HepG2 (cell line): ENCODE data around the gene CCL3.

Experiments used
- ATF1 ChIP-seq: IDR thresholded peaks from 2 replicates; pipeline ENCODE4 v1.6.1; 2016; ENCODE audit warnings: mild to moderate bottlenecking, control low read depth
- CEBPB ChIP-seq: IDR thresholded peaks from 2 replicates; pipeline ENCODE4 v1.6.1; 2011; ENCODE audit warnings: low read depth, low read length, improper control_type of control experiment, borderline replicate concordance
- CREB1 ChIP-seq, 2 experiments: fragments of 450-650 bp in 1 of 2; IDR thresholded peaks; 2 replicates each; pipeline ENCODE4 v1.6.1; 2016 to 2017; ENCODE audit warnings: control low read depth in 1 of 2, mild to moderate bottlenecking in 1 of 2, missing compliant biosample characterization in 1 of 2, missing genetic modification characterization in 1 of 2
- CTCF ChIP-seq: sonication (generic); formaldehyde crosslinking; IDR thresholded peaks from 2 replicates; pipeline ENCODE4 v1.5.0; 2020; ENCODE audit warnings: mild to moderate bottlenecking, missing genetic modification reagents, moderate library complexity
- EP300 ChIP-seq, 3 experiments: sonication (generic) in 1 of 3; formaldehyde crosslinking in 1 of 3; IDR thresholded peaks; 2 replicates each; pipeline versions ENCODE4 v1.5.1 to v1.6.1; 2011 to 2020; ENCODE audit warnings: low read depth in 2 of 3, low read length in 2 of 3, borderline replicate concordance in 1 of 3, improper control_type of control experiment in 1 of 3, mild to moderate bottlenecking in 1 of 3, missing genetic modification reagents in 1 of 3, moderate library complexity in 1 of 3
- HOXA5 ChIP-seq: sonication (generic); formaldehyde crosslinking; IDR thresholded peaks from 2 replicates; pipeline ENCODE4 v1.4.0; 2020; ENCODE audit warnings: missing genetic modification reagents
- PBX3 ChIP-seq: sonication (generic); formaldehyde crosslinking; IDR thresholded peaks from 2 replicates; pipeline ENCODE4 v1.8.1; 2023; ENCODE audit warnings: missing genetic modification reagents, inconsistent platforms, borderline replicate concordance
- SIN3A ChIP-seq: IDR thresholded peaks from 2 replicates; pipeline ENCODE4 v1.6.1; 2011; ENCODE audit warnings: low read depth, mild to moderate bottlenecking, control low read depth, low read length, borderline replicate concordance
- ZBTB10 ChIP-seq: sonication (generic); formaldehyde crosslinking; IDR thresholded peaks from 2 replicates; pipeline ENCODE4 v1.4.0; 2020; ENCODE audit warnings: missing genetic modification reagents, borderline replicate concordance
- ZNF350 ChIP-seq: sonication (generic); formaldehyde crosslinking; IDR thresholded peaks from 2 replicates; pipeline ENCODE4 v1.4.0; 2020; ENCODE audit warnings: mild to moderate bottlenecking, low read depth, missing genetic modification reagents, borderline replicate concordance

- TF ChIP-seq ZBTB10 (CRISPR knock-in tag) (no peak), EP300 (IDR thresholded peaks at IDR 0.05; ENCODE audit: low read depth in 2 of 2, low read length in 2 of 2) (no peak), EP300 (CRISPR knock-in tag; IDR thresholded peaks at IDR 0.05; ENCODE audit: borderline replicate concordance) (no peak), CREB1 (IDR thresholded peaks at IDR 0.05) (no peak), CREB1 (CRISPR knock-in tag; IDR thresholded peaks at IDR 0.05) (no peak), CTCF (CRISPR knock-in tag) (no peak), SIN3A (no peak), PBX3 (CRISPR knock-in tag) (no peak), ATF1 (CRISPR knock-in tag) (no peak), CEBPB (no peak), HOXA5 (CRISPR knock-in tag) (no peak), ZNF350 (CRISPR knock-in tag) (no peak)
These were observed 34.8 kb downstream of the CCL3 start for GRCh38 chr17:36055171-36055570.
